RPMI8226 (cell line): ENCODE data around the gene SELP.

Experiments used
- DNase-seq: peaks from one replicate; pipeline ENCODE4 v3.0.0-alpha.2; 2015

Gene SELP

DNA sequence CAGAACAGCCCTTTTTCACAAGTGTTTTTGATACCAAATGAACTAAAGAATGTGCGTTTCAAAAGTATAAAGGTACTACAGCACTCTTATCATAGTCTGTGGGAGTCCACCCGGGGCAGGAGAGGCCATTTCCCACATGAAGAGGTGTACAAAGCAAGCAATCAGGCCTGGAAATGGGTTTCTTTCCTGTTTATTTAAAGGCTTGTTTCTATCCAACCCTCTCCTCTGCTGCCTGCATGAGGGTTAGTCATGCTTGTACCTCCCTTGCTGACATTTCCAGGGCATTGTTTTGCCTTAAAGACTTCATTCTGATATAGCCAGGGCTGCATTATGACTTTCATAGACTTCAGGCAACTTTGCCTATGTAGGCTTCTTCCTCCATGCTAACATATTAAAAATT is 11.6 kb downstream of the SELP start:
- no peak for DNase-seq

DNA sequence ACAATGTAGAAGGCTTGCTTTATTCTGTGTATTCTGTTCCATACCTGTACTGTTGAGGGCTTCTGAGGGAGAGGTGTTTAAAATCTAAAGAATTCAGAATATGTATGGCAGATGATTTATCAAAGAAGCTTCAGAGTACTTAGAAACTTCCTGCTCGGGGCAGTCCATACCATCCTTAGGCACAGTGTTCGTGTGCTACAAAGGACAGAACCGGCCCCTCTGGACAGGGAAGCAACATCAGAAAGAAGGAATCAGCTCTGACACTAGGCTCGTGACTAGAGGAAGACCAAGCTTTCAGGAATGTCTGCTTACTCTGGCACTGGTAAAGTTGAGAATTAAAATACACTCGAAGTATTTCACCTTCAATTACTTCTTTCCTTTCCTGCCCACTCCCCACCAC is 14.1 kb downstream of the SELP start:
- DNase-seq = no peak

DNA sequence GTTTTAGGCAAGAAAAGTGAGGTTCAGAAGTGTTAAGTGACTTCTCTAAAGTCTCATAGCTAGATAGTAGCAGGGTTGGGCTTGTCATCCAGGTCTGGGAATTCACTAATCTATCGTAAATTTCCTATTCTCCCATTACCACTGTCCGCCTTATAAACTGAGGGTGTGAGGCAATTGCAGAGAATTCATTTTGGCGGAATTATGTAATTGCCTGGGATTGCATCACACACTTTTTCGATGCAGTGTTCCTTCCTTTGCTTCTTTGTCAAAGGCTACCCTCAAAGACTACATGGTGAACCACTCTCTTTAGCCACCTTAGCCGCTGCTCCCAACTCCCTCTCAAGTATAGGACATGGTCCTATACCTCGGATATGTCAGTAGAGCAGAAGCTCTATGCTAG is 19.1 kb downstream of the SELP start:
- no peak for DNase-seq

DNA sequence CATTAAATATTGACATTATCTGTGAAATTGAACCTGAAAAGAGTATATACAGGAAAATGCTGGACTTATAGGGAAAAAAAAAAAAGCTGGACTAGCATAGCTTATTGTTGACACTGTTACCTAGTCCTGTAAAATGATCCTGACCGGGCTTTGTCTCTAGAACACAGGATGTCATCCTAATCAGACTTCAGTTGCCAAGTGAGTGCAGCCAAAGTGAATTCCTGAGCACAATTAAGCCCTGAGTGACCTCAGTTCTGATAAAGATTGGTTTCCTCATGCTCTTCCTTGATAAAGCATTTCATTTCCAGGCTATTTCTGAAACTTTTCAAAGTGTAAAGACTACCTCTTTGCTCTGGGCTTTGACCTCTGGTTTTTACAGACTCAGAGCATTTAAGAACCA is 19.8 kb downstream of the SELP start:
- no peak for DNase-seq

DNA sequence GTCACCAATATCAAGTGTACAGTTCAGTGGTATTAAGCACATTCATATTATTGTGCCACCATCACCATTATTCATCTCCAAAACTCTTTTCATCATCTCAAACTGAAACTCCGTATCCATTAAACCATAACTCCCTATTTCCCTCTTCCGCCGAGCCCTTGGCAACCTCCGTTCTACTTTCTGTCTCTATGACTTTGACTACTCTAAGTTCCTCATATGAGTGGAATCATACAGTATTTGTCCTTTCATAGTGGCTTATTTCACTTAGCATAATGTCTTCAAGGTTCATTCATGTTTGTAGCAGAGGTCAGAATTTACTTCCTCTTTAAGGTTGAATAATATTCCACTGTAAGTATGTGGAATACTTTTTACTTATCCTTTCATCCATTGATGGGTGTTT is 21.7 kb downstream of the SELP start:
- DNase-seq = no peak

DNA sequence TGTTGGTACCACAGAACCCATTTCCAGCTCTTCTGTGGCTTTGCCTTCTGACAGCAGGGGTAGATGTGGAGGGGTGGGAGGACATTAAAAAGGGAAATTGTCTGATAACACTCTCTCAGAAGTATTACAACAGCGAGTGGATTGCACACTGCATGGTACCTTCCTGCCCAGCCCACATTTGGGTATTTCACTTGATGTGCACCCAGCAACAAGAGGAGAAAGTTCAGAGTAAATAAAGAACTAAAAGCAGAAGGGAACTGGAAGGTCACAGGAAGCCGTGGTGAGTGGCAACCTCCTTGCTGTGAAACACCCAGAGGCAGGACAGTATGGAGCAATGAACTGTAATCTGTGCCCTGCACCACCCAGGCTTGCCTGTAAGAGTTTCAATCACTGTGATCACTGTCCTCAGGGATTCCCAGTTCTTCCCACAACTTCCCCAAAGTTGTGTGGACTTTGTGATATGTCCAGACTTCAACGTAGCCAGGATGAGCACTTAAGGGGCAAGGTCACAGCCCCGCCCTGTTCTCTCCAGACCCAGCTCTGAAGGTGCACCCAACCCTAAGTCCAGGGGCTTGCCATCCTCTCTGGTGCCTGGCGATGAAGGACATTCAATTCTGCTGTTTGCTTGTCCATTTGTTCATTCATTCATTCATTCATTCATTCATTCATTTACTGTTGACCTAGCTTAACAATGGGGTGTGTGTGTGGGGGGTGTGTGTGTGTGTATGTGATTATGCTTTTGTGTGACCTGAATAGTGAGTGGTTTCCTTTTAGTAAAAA is 25.0 kb downstream of the SELP start:
- no peak for DNase-seq

DNA sequence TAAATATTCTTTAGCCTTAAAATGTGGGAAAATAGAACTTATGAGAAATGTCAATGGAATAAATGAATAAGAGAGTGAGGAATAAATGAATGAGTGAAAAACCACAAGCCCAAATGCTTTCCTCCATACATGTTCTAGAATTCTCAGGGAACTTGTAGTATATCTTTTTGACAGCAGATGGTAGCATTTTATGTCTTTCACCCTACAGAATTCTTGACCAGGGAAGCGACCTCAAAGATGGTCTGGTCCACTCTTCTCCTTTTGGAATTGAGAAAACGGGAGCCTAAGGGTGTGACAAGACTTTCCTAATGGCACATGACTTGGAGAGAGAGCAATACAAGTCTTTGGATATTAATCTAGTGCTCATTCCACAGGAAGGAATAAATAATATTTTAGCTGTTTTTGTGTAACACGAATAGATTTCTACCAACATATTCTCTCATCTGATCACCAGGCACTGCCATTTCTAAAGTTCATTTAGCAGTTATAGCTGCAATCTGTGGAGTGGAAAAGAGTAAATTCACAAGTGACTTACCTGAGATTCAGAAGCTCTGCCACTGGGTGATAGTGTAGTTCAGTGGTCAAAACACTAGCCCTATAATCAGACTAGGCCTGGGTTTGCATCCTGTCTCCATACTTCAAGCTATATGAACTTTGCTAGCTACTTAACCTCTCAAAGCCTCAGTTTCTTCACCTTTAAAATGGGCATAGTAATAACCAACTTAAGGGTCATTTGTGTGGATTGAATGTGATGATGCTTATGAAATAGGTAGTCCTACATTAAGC is 28.6 kb downstream of the SELP start:
- peak; percentile 14 for DNase-seq

DNA sequence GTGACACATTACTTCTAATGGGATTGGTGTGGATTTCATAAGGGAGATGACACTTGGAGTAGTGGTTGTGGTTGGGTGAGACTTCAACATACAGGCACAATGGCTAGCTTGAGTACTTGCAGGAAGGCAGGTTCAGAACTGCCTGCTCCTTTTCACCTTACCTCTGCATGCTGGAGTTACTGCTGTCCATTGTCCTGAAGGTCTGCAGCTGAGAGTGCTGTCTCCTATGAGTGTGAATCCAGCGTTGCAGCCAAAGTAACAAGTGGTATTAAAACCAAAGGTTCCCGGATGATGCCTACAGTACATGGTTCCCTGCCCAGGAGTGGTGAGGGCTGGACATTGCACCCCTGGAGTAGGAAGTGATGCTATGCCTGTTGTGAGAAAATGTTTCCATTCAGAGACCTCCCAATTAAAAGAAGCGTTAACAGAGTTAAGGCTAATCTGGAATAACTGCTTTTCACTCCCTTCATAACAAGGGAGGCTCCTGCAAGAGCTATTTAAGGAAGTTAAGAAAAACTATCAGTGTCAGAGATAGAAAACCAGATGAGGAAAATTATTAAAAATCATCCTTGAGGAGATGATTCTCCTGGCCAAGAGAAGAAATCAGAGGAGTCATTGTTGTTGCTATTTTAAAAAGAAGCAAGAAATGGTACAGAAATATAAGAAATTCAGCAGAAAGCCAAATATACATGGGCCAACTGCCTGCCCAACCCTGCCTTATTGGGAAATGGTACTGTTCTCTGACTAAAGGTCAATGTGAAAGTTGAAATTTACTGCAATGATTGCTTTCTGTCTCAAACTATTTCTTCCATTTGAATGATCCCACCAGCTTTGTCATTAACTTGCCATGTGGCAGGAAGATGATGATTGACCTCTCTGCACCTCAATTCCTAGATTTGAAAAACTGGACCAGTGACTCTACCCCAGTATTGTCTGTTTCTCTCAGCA is 33.9 kb downstream of the SELP start:
- peak; percentile 12 for DNase-seq

DNA sequence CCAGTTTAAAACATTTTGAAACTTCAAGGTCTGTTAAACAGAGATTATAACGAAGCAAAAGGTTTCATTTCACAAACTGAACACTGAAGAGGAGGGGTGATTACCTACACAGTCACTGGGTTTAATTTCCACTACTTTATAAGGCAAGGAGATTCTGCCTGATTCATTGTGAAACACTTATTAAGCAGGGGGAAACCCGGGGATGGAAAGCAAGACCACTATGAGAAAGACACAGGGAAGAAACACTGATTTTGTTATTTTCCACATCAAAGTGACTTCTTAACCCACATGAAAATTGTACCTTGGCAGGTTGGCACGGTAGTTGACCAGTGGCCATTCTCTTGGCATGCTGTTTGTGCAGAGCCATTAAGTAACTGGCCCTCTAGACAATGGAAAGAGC is 35.5 kb downstream of the SELP start:
- no peak for DNase-seq

DNA sequence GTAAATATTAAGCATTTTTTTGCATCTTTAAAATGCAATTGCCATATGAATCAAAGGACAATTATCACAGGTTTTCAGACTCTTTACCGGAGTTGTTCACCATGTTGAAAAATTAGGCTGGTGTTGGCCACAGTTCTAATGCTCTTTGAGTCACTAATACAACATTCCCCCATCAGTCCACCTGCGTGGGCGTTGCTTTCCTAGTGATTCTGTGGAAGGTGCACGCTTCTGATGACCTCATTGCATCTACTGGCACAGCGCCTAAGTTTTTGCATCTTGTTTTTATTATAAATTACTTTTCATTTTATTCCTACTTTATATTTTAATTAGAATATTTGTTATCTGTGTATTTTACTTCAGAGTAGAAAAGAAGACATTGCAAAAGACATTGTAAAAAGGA is 39.0 kb downstream of the SELP start:
- DNase-seq = no peak

DNA sequence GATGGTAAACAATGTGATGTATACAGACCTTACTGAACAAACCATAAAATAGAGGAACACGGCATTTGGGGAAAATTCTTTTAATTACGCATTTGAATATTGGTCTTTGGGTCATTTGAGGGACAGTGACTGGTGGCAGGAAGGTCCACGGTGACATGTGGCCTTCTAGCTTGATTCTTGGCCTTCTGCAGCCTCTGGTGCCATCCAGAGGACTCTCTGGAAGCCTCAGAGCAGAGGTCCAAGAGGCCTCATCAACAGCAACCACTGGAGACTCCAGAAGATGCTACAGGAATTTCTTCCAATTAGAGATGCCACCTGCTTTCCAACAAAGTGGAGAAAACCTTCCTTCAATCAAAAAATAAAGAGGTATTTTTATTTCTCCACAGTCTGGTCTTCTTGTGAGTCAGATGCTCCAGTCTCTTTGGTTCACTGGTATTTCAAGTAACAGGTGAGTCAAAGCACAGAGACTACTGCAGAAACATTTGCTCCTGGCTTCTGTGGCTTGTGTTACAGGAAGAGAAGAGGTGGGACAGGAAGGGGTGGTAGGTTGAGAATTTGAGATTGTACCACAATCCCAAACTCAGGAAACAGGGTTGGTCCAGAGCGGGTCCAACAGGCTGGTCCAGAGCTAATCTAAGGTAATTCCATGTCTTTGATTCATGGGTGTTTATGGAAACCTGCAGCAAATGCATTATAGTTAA is 41.0 kb downstream of the SELP start:
- no peak for DNase-seq

DNA sequence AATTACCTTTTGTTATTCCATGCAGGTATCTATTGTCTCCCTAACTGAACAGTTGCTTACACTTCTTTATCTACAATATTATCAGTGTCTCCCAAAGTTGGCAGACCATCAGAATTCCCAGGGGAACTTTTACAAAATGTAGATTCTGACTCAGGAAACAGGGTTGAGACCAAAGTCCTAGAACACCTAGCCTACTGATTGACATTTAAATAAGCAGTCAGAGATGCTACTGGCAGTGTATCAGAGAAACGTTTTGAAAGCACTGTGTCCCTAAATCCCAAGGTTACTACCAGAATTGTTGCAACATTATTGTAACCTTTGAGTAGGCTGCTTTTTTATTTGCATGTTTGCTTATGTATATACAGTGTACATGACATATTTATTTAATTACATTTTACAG is 41.8 kb downstream of the SELP start:
- no peak for DNase-seq

DNA sequence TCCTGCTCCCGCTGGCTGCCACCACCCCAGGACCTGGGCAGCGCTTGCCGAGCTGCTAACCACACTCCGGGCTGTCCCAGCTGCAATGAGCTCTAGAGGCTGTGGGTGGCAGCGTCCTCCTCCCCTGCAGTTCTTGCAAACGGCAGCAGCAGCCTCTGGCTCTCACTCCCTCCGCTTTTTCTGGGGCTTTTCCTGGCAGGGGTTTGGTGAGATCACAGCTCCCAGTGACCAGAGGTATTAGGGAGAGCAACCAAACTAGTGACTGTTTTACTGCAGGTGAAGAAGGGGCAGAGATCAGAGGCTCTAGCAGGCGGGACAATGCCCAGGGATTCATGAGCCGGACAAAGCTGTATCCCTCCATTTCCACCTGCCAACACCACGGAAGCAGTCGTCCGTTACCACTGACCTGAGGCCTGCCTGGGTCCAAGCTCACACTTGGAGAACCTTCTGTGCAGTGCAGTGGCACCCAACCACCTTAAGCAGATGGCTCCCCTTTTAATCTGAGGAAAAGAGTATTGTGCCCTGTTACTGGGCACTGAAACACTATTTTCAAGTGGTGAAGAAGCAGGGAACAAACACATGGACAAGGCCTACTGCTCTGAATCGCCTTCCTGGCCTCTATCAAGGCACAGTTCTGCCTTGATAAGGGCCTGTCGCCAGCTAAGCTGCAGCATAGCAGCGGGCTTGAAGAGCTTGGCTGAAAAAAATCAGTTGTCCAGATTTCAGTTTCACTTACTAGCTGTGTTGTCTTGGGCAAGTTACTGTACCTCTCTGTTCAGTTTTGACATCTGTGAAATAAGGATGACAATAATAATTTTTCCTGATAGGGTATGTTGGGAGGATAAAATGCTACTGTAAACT is 43.3 kb downstream of the SELP start, which contains the start of gene F5:
Gene F5 (minus strand): TSS at position 87 of the 861 bp plus-strand sequence. CDS start 95 bp downstream, outside the sequence.
- peak; percentile 59 for DNase-seq

DNA sequence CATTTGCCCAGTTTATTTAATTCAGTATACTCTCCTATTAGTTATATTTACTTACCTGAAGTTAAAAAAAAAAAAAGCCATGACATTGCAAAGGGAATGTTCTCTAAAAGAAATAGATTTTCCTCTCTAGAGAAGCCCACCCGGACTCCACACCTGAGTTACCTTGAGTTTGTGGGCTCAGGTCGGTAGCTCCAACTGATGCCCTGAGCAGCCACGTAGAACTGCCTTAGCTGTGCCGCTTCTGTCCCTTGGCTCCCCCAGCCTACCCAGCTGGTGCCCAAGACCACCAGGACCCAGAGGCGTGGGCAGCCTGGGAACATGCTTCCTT is 43.9 kb downstream of the SELP start:
- DNase-seq = no peak

DNA sequence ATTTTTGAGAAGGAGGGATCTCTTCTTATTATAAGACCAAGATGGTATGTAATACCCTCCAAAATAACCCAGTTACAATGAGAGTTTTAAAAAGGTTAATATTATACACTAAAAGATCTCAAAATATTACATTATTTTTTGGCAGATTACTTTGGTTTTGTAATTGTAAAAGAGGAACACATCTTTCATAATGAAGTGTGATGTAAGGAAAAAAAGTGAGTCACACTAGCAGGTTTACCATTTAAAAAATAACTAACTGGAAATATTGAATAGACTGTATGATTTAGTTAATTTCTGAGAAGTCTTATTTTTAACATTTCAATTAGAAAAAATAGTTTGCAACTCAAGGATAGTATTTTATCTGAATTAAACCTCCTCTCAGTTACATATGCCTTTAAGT is 44.7 kb downstream of the SELP start:
- DNase-seq = no peak

DNA sequence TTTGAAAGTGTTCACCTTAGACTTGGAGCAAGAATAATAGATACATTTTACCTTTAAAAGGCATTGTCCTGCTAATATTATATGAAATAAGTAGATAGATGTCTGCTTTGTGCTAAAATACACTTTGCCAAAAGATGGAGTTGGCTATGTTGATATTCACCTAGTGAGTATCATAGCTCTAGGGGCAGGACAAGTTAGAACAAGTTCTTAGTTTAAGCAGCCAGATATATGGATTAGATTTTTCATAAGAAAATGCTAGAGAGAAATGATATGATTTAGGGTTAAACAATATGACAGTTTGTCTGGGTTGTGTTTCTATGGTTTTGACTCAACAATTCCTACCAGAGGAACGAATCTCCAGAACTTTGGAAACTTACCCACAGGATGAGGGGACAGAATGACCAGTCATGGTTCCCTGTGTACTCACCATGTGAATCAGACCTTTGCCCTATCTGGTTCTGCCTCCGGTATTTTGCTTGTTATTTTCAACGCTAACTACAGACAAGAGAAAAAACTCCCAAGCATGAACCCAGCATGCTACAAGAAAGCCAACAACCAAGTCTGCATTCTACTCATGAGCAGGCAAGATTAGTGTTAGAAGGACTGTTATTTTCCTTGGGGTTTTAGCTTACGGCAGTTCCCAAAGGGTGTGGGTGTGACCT is 45.3 kb downstream of the SELP start:
- no peak for DNase-seq

DNA sequence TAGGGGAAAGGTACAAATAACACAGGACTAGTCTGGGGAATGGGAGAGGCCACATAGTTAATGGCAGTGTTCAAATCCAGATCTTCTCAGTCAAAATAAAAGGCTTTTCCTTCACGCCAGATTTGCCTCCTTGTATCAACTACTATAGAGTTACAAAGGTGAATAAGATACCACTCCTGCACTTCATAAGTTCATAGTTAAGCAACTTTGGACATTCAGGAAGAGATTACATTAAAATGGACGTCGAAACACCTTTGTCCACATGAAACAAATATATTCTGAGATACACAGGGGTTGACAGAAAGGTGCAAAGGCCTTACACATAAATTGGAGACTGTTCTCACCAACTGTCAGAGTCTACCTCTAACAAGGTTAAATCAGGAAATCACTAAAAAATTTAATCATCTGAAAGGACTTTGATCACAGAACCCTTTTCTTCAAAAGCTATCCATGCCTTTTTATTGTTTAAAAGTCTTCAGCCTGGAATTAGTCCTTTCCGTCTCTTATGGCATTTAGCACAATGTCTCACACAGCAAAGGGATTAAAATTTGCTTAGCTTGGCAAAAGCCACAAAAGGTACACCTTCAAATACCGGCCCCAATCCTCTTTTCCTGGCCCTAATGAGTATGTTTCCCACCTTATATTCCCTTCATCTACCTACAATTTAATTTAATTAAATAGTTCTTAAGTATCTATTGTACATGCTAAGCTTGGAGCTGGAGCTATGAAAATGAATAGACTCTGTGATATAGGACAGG is 51.8 kb downstream of the SELP start:
- DNase-seq = no peak

DNA sequence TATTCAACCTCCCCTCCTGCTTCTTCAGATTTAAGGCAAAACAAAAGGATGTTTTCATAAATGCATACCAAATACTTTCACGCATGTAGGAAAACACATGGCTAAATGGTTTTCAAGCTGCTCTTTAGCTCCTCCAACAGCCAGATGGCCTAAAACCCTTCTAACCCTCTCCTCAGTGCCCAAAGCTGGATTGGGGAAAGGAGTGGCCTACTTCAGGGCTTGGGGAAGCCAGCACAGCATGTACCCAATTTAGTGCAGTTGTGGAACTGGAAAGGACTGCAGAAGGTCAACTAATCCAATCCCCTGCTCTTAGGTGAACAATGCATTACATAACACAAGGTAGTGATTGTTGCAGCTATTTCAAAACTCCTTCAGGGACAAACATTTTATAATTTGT is 53.0 kb downstream of the SELP start:
- no peak for DNase-seq

DNA sequence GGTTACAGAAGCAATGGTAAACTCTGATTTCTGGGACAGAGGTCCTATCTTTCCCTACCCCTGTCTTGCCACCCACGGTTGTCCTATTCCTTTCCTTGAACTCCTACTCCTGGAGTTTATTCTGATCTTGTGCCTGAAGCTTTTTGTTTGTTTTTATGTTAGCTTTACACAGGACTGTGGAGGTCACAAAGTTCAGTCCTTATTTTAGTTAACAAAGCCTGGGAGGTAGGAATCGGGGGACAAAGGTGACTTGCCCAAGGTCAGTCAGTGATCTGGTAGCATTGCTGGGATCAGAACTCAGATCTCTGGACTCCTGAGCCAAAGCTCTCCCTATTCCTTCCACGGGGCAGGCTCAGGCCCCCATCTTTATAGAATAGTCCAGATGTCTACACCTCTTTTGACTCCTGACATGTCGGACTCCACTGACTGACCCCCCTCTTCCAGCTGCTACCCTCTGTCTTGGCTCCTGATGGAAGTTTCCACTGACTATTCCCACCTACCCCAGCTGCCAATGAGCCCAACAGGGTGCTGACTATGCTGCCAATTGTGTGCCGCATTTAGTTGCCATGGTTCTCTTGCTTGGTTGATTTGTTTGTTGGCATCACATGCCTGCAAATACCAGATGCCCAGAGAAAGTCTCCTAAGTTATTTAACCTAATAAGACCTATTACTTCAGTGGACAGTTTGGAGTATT is 53.5 kb downstream of the SELP start:
- no peak for DNase-seq

DNA sequence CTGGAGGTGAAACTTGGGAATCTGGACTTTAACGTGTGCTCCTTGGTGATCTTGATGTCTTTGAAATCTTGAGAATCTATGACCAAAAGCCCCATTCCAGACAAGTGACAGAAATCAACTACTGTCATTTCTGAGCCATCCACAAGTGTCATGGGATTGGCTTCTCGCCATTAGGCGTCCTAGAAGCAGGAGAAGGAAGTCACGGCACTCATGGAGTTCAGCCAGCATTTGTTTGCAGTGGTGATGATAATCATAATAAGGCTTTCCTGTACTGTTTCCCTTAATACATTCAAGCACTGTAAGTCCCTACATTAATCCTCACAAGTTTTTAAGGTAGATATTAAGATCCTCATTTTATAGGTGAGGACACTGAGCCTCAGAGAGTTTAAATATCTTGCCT is 55.6 kb downstream of the SELP start:
- DNase-seq = no peak
